Trophoblast cell (in vitro differentiated cells and primary cell): Measurements from ENCODE around the gene ATP13A2.

ENCODE experiments used
- DNase-seq, 2 donors: peaks; one replicate each; pipeline ENCODE4 v3.0.0-alpha.2; 2016
- H2AFZ ChIP-seq: 2 replicates; pipeline ENCODE4 v1.6.1; 2013; ENCODE audit warnings: low read length, moderate library complexity, mild to moderate bottlenecking; ENCODE audit not compliant: insufficient read depth, poor library complexity
- H2AK5ac ChIP-seq: 2 replicates; pipeline ENCODE4 v1.6.1; 2013; ENCODE audit warnings: mild to moderate bottlenecking, low read length
- H2BK120ac ChIP-seq: 2 replicates; pipeline ENCODE4 v1.6.1; 2013; ENCODE audit warnings: low read length, mild to moderate bottlenecking, moderate library complexity; ENCODE audit not compliant: insufficient read depth, poor library complexity
- H2BK12ac ChIP-seq: 2 replicates; pipeline ENCODE4 v1.6.1; 2013; ENCODE audit warnings: mild to moderate bottlenecking, low read length, moderate library complexity
- H2BK5ac ChIP-seq: 2 replicates; pipeline ENCODE4 v1.6.1; 2013; ENCODE audit warnings: low read length, low read depth, moderate library complexity, mild to moderate bottlenecking; ENCODE audit not compliant: poor library complexity
- H3K14ac ChIP-seq: 2 replicates; pipeline ENCODE4 v1.6.1; 2013; ENCODE audit warnings: mild to moderate bottlenecking, low read length
- H3K18ac ChIP-seq: 2 replicates; pipeline ENCODE4 v1.6.1; 2013; ENCODE audit warnings: mild to moderate bottlenecking, low read length
- H3K23ac ChIP-seq: 2 replicates; pipeline ENCODE4 v1.6.1; 2013; ENCODE audit warnings: low read length
- H3K27ac ChIP-seq: 2 replicates; pipeline ENCODE4 v1.5.1; 2013; ENCODE audit warnings: low read depth, mild to moderate bottlenecking, inconsistent platforms, low read length, moderate library complexity
- H3K27me3 ChIP-seq: 2 replicates; pipeline ENCODE4 v1.6.1; 2013; ENCODE audit warnings: inconsistent platforms, mild to moderate bottlenecking, low read length, moderate library complexity; ENCODE audit not compliant: insufficient read depth
- H3K36me3 ChIP-seq, 2 experiments: 1 replicate in 1 of 2; 2 replicates in 1 of 2; pipeline ENCODE4 v1.6.1; 2013; ENCODE audit warnings: low read length in 2 of 2, mild to moderate bottlenecking in 2 of 2, moderate library complexity in 1 of 2; ENCODE audit not compliant: insufficient read depth in 2 of 2, control insufficient read depth in 1 of 2
- H3K4ac ChIP-seq: 2 replicates; pipeline ENCODE4 v1.6.1; 2013; ENCODE audit warnings: low read depth, mild to moderate bottlenecking, low read length, moderate library complexity
- H3K4me1 ChIP-seq, 2 experiments: 1 replicate in 1 of 2; 2 replicates in 1 of 2; pipeline ENCODE4 v1.6.1; 2013; ENCODE audit warnings: low read length in 2 of 2, mild to moderate bottlenecking in 2 of 2, moderate library complexity in 1 of 2; ENCODE audit not compliant: insufficient read depth in 2 of 2, control insufficient read depth in 1 of 2
- H3K4me2 ChIP-seq: 2 replicates; pipeline ENCODE4 v1.6.1; 2013; ENCODE audit warnings: inconsistent platforms, mild to moderate bottlenecking, low read length, moderate library complexity
- H3K4me3 ChIP-seq: 2 replicates; pipeline ENCODE4 v1.5.1; 2013; ENCODE audit warnings: mild to moderate bottlenecking, low read depth, low read length, inconsistent platforms
- H3K79me1 ChIP-seq: one replicate; pipeline ENCODE4 v1.6.1; 2013; ENCODE audit warnings: low read length
- H3K79me2 ChIP-seq: 2 replicates; pipeline ENCODE4 v1.6.1; 2013; ENCODE audit warnings: low read length, mild to moderate bottlenecking; ENCODE audit not compliant: control insufficient read depth, insufficient read depth, poor library complexity
- H3K9ac ChIP-seq: 2 replicates; pipeline ENCODE4 v1.6.1; 2013; ENCODE audit warnings: mild to moderate bottlenecking, low read length
- H3K9me3 ChIP-seq: 2 replicates; pipeline ENCODE4 v1.6.1; 2013; ENCODE audit warnings: low read depth, mild to moderate bottlenecking, control low read depth, inconsistent platforms, low read length; ENCODE audit not compliant: insufficient read depth
- H4K12ac ChIP-seq: 2 replicates; pipeline ENCODE4 v1.6.1; 2013; ENCODE audit warnings: low read depth, mild to moderate bottlenecking, low read length, moderate library complexity
- H4K8ac ChIP-seq: 2 replicates; pipeline ENCODE4 v1.6.1; 2013; ENCODE audit warnings: low read depth, mild to moderate bottlenecking, low read length, moderate library complexity
- H4K91ac ChIP-seq: one replicate; pipeline ENCODE4 v1.6.1; 2013; ENCODE audit warnings: low read depth, mild to moderate bottlenecking, low read length, moderate library complexity
- WGBS: extraction: QIAGEN DNeasy Blood & Tissue Kit; methylation state at CpG from one replicate; pipeline ENCODE4 v1.1.7; 2013; ENCODE audit warnings: missing lambda C conversion rate; ENCODE audit not compliant: insufficient read length, insufficient coverage; ENCODE audit errors: extremely low coverage; 5-methylcytosine and 5-hydroxymethylcytosine counted together

ATP13A2 gene

GRCh38 chr1:17011092-17011438 lies 663 bp downstream of the ATP13A2 start:
- peak overlapping the region; percentile 63 for H4K8ac ChIP-seq
- no peaks in the 10 kb centered on the region for H3K9me3 ChIP-seq
- peak overlapping the region; percentile 49 for H3K4ac ChIP-seq
- peak overlapping the region; percentile 76 for H3K14ac ChIP-seq
- peak overlapping the region; percentile 33 for H2BK5ac ChIP-seq
- H3K4me1 ChIP-seq, result peaks cover 17 to 24% of the 10 kb centered on the region in 2 experiments
- no peak overlapping the region for H3K27ac ChIP-seq
- H3K23ac ChIP-seq, result no peak overlapping the region
- H3K4me3 ChIP-seq, result peak overlapping the region; percentile 87
- peak overlapping the region; percentile 94 for H3K4me2 ChIP-seq
- H3K27me3 ChIP-seq, result no peaks in the 10 kb centered on the region
- H3K79me1 ChIP-seq, result peaks cover 9% of the 10 kb centered on the region
- peak overlapping the region; percentile 58 for H2AFZ ChIP-seq
- H3K36me3 ChIP-seq, result no peaks in the 10 kb centered on the region
- peak overlapping the region; percentile 10 for H2BK12ac ChIP-seq
- peak overlapping the region; percentile 38 for H4K12ac ChIP-seq
- peak overlapping the region; percentile 75 for H3K9ac ChIP-seq
- H3K79me2 ChIP-seq, result no peaks in the 10 kb centered on the region
- H2BK120ac ChIP-seq, result no peak overlapping the region
- peak overlapping the region; percentile 91 for H3K18ac ChIP-seq
- H2AK5ac ChIP-seq, result peak overlapping the region; percentile 9
- H4K91ac ChIP-seq, result peak overlapping the region; percentile 64
- no peak for DNase-seq
- WGBS, result no CpG with 5 or more reads among the region's 15 CpGs

- no CpG with 5 or more reads among the region's 4 CpGs for WGBS
- peaks cover 12 to 18% of the 10 kb centered on the region in 2 experiments for H3K4me1 ChIP-seq
Observed at GRCh38 chr1:17009706-17010105, 2.0 kb downstream of the ATP13A2 start.

GRCh38 chr1:17008208-17008855 lies 3.4 kb downstream of the ATP13A2 start:
- WGBS, result no CpG with 5 or more reads among the region's 15 CpGs
- H2BK12ac ChIP-seq, result no peak overlapping the region
- H3K9me3 ChIP-seq, result no peaks in the 10 kb centered on the region
- no peak overlapping the region for H3K14ac ChIP-seq
- no peak overlapping the region for H3K4me3 ChIP-seq
- no peak overlapping the region for H4K8ac ChIP-seq
- H3K27ac ChIP-seq, result no peak overlapping the region
- no peak overlapping the region for H2BK5ac ChIP-seq
- peaks cover 18 to 19% of the 10 kb centered on the region in 2 experiments for H3K36me3 ChIP-seq
- no peaks in the 10 kb centered on the region for H3K27me3 ChIP-seq
- no peak for DNase-seq
- no peak overlapping the region for H2AK5ac ChIP-seq
- H3K18ac ChIP-seq, result no peak overlapping the region
- no peaks in the 10 kb centered on the region for H3K79me2 ChIP-seq
- H2BK120ac ChIP-seq, result no peak overlapping the region
- no peak overlapping the region for H3K4ac ChIP-seq
- H3K4me2 ChIP-seq, result no peak overlapping the region
- H2AFZ ChIP-seq, result no peak overlapping the region
- no peak overlapping the region for H3K23ac ChIP-seq
- H3K9ac ChIP-seq, result no peak overlapping the region
- no peak overlapping the region for H4K91ac ChIP-seq
- peaks cover 5% of the 10 kb centered on the region for H3K79me1 ChIP-seq
- no peak overlapping the region for H4K12ac ChIP-seq
- H3K4me1 ChIP-seq, result peaks cover 12 to 14% of the 10 kb centered on the region in 2 experiments

More at GRCh38 chr1:17009706-17010105, 2.0 kb downstream of the ATP13A2 start:
- Histone ChIP-seq H3K9ac (no peak overlapping the region), H2BK12ac (no peak overlapping the region), H3K79me2 (no peaks in the 10 kb centered on the region), H4K91ac (no peak overlapping the region), H3K14ac (no peak overlapping the region), H3K4ac (no peak overlapping the region), H3K27me3 (no peaks in the 10 kb centered on the region), H3K4me2 (no peak overlapping the region), H3K9me3 (no peaks in the 10 kb centered on the region), H2BK120ac (no peak overlapping the region), H2BK5ac (no peak overlapping the region), H3K18ac (no peak overlapping the region), H3K27ac (no peak overlapping the region), H3K23ac (no peak overlapping the region), H3K4me3 (no peak overlapping the region), H3K79me1 (peaks cover 7% of the 10 kb centered on the region), H4K8ac (no peak overlapping the region), H3K36me3 (peaks cover 9 to 10% of the 10 kb centered on the region in 2 experiments), H4K12ac (no peak overlapping the region), H2AFZ (no peak overlapping the region), H2AK5ac (no peak overlapping the region)
- no peak for DNase-seq

GRCh38 chr1:17007121-17007520 lies 4.6 kb downstream of the ATP13A2 start:
- H2BK120ac ChIP-seq, result no peak overlapping the region
- H3K27ac ChIP-seq, result no peak overlapping the region
- no peak overlapping the region for H3K4me3 ChIP-seq
- H3K14ac ChIP-seq, result no peak overlapping the region
- no peak overlapping the region for H3K4ac ChIP-seq
- H3K79me2 ChIP-seq, result no peaks in the 10 kb centered on the region
- no peaks in the 10 kb centered on the region for H3K9me3 ChIP-seq
- no peak overlapping the region for H3K23ac ChIP-seq
- H3K9ac ChIP-seq, result no peak overlapping the region
- no peak overlapping the region for H2AFZ ChIP-seq
- no peak overlapping the region for H4K8ac ChIP-seq
- peaks cover 5% of the 10 kb centered on the region for H3K79me1 ChIP-seq
- no CpG with 5 or more reads among the region's 8 CpGs for WGBS
- DNase-seq, result no peak
- no peak overlapping the region for H4K12ac ChIP-seq
- H3K27me3 ChIP-seq, result no peaks in the 10 kb centered on the region
- peaks cover 8 to 9% of the 10 kb centered on the region in 2 experiments for H3K4me1 ChIP-seq
- no peak overlapping the region for H2AK5ac ChIP-seq
- no peak overlapping the region for H2BK12ac ChIP-seq
- H4K91ac ChIP-seq, result no peak overlapping the region
- no peak overlapping the region for H3K18ac ChIP-seq
- H3K36me3 ChIP-seq, result peaks cover 27 to 28% of the 10 kb centered on the region in 2 experiments
- no peak overlapping the region for H2BK5ac ChIP-seq
- no peak overlapping the region for H3K4me2 ChIP-seq
